BJ (cell line): Measurements from ENCODE around the gene KCNH4. TPM values are rescaled to one million over a fixed set of nuclear protein-coding genes. Genes with fewer than 3 reads are reported as not detected.

Source experiments
- CTCF ChIA-PET: fragments of 350-600 bp; formaldehyde crosslinking; extraction: SDS; loops from one replicate; lab custom pipeline; 2021; ENCODE audit warnings: antibody characterized with exemption, inconsistent platforms; lab: Yijun Ruan, JAX
- POLR2A ChIA-PET: fragments of 300-600 bp; sonication (Branson Sonifier 250); formaldehyde crosslinking; extraction: SDS; loops from one replicate; lab custom pipeline; 2021; ENCODE audit warnings: antibody characterized with exemption; lab: Charles Lee
- DNase-seq: peaks from one replicate; pipeline ENCODE4 v3.0.0-alpha.2; 2011; ENCODE audit warnings: low read depth
- H3K27me3 ChIP-seq: 2 replicates; pipeline ENCODE4 v1.6.0; 2011; ENCODE audit warnings: low read length; ENCODE audit not compliant: control insufficient read depth, insufficient read depth
- H3K36me3 ChIP-seq: 2 replicates; pipeline ENCODE4 v1.5.1; 2011; ENCODE audit warnings: low read length; ENCODE audit not compliant: control insufficient read depth, insufficient read depth
- H3K4me3 ChIP-seq: 2 replicates; pipeline ENCODE4 v1.5.1; 2011; ENCODE audit warnings: low read depth, mild to moderate bottlenecking, control low read depth, low read length
- CTCF ChIP-seq: IDR thresholded peaks from 2 replicates; pipeline ENCODE4 v1.5.1; 2011; ENCODE audit warnings: low read depth, mild to moderate bottlenecking, control low read depth, inconsistent platforms, low read length, moderate library complexity; ENCODE audit not compliant: insufficient read depth
- polyA plus RNA-seq: library from polyadenylated mRNA; depleted of rRNA; stranded (reverse); fragments of >200 nt; gene quantifications from 2 replicates; pipeline ENCODE4 v1.2.3, GENCODE V29; 2011

Gene KCNH4
- polyA plus RNA-seq, 1 experiment = 0.07 TPM

- no peak for DNase-seq
- no peak for TF ChIP-seq CTCF
- Histone ChIP-seq H3K36me3 (peaks cover 25% of the 10 kb centered on the region), H3K4me3 (no peak overlapping the region), H3K27me3 (no peaks in the 10 kb centered on the region)
- CTCF ChIA-PET = interaction anchor here (0.8 to 1.4 kb wide), 3 partner anchors 37 to 169 kb away, joined by 3 to 5 read pairs (median 4); no protein-coding TSS in a partner anchor
- POLR2A ChIA-PET = no interaction called here
Observed at GRCh38 chr17:42131981-42132432, 48.9 kb downstream of the KCNH4 start.

- no peak for TF ChIP-seq CTCF
- no peak for DNase-seq
- Histone ChIP-seq H3K4me3 (no peak overlapping the region), H3K27me3 (no peaks in the 10 kb centered on the region), H3K36me3 (peaks cover 29% of the 10 kb centered on the region)
- POLR2A ChIA-PET = interaction anchor here (0.6 kb wide), 1 partner anchor 267 kb away, joined by 4 read pairs; no protein-coding TSS in a partner anchor
- CTCF ChIA-PET = interaction anchor here (0.8 to 1.4 kb wide), 4 partner anchors 12 to 168 kb away, joined by 3 to 5 read pairs (median 4); no protein-coding TSS in a partner anchor
Observed at GRCh38 chr17:42131232-42131631, 49.7 kb downstream of the KCNH4 start.

GRCh38 chr17:42130310-42130936 is 50.5 kb downstream of the KCNH4 start:
- Histone ChIP-seq H3K4me3 (no peak overlapping the region), H3K36me3 (peaks cover 29% of the 10 kb centered on the region), H3K27me3 (no peaks in the 10 kb centered on the region)
- ChIA-PET POLR2A (no interaction called here), CTCF (interaction anchor here (0.6 to 1.6 kb wide), 4 partner anchors 9 to 170 kb away, joined by 3 to 4 read pairs (median 3); partner anchors contain the start of gene KAT2A)
- TF ChIP-seq CTCF = no peak
- DNase-seq = no peak

- peaks cover 33% of the 10 kb centered on the region for H3K36me3 ChIP-seq
- ChIA-PET CTCF (interaction anchor here (0.6 to 1.6 kb wide), 3 partner anchors 8 to 368 kb away, joined by 3 to 4 read pairs (median 3); partner anchors contain the start of gene KAT2A), POLR2A (no interaction called here)
- H3K27me3 ChIP-seq = no peaks in the 10 kb centered on the region
- no peak overlapping the region for H3K4me3 ChIP-seq
- no peak for TF ChIP-seq CTCF
- DNase-seq = no peak
Observed at GRCh38 chr17:42129109-42129837, 51.7 kb downstream of the KCNH4 start.

- ChIA-PET CTCF (no interaction called here), POLR2A (no interaction called here)
- TF ChIP-seq CTCF = no peak
- H3K36me3 ChIP-seq = peaks cover 33% of the 10 kb centered on the region
- H3K27me3 ChIP-seq = no peaks in the 10 kb centered on the region
- no peak for DNase-seq
- no peak overlapping the region for H3K4me3 ChIP-seq
Observed at GRCh38 chr17:42127414-42127813, 53.5 kb downstream of the KCNH4 start.
